GM19324 (cell line): ENCODE data around the gene NPLOC4.
"Not testable (repeated sequence)": the region's sequence is repeated elsewhere in the genome, so short reads cannot be mapped to it uniquely, and the experiment has no call there.

Source experiments
- ATAC-seq: cut with Tn5 transposase; IDR thresholded peaks from one replicate; pipeline ENCODE4 v1.9.1; 2021; ENCODE audit warnings: mild to moderate bottlenecking, moderate library complexity; ENCODE audit not compliant: unreplicated experiment, low FRiP score

NPLOC4 gene

GRCh38 chr17:81539571-81539900, 97.4 kb downstream of the NPLOC4 start:
- no peak for ATAC-seq

GRCh38 chr17:81538651-81539570, 98.0 kb downstream of the NPLOC4 start:
- no peak for ATAC-seq

- no peak for ATAC-seq
These were observed 98.9 kb downstream of the NPLOC4 start for GRCh38 chr17:81537856-81538555.

GRCh38 chr17:81537343-81537855, 99.5 kb downstream of the NPLOC4 start:
- ATAC-seq = no peak

GRCh38 chr17:81536299-81537290, 100.3 kb downstream of the NPLOC4 start:
- ATAC-seq = no peak

GRCh38 chr17:81535480-81536298, 101.2 kb downstream of the NPLOC4 start:
- ATAC-seq = no peak

- no peak for ATAC-seq
These were observed 101.9 kb downstream of the NPLOC4 start for GRCh38 chr17:81535007-81535328.

GRCh38 chr17:81534157-81535006, 102.5 kb downstream of the NPLOC4 start:
- no peak for ATAC-seq

- ATAC-seq = no peak
These were observed 103.4 kb downstream of the NPLOC4 start for GRCh38 chr17:81533339-81534141.

- no peak for ATAC-seq
These were observed 104.2 kb downstream of the NPLOC4 start for GRCh38 chr17:81532490-81533287.

GRCh38 chr17:81531998-81532404, 104.9 kb downstream of the NPLOC4 start:
- ATAC-seq = not testable (repeated sequence)

GRCh38 chr17:81531013-81531412, 105.9 kb downstream of the NPLOC4 start:
- not testable (repeated sequence) for ATAC-seq

GRCh38 chr17:81529437-81529803, 107.5 kb downstream of the NPLOC4 start:
- no peak for ATAC-seq

- ATAC-seq = no peak
These were observed 108.1 kb downstream of the NPLOC4 start for GRCh38 chr17:81528651-81529436.

- ATAC-seq = no peak
These were observed 108.6 kb downstream of the NPLOC4 start for GRCh38 chr17:81528384-81528650.

- ATAC-seq = no peak
These were observed 109.1 kb downstream of the NPLOC4 start, which contains the start of gene FSCN2 for GRCh38 chr17:81527591-81528383. Gene FSCN2, plus strand, starts transcription at chr17:81528377. Its CDS starts 155 bp downstream, at chr17:81528532.
